ENCODE measurements around the gene HPCAL4.

HPCAL4 gene

DNA sequence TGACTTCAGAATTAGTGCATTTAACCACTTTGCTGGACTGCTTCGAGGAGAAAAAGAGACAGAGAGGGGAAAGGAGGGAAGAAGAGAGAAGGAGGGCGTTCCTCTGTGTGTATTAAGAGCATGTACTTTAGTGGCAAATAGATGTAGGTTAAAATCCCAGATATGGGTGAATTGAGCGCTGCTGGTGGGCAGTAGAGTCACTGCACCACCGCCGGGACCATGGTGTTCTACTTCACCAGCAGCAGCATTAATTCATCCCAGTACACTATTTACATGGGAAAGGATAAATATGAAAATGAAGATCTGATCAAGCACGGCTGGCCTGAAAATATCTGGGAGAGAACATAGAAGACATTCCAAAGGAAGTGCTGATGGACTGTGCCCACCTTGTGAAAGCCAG lies 26.6 kb upstream of the HPCAL4 start:
- Mint-ChIP-seq H3K27ac (no peak overlapping the region), H3K4me3 (no peak overlapping the region), H3K4me1 (no peaks in the 10 kb centered on the region), H3K9me3 (no peaks in the 10 kb centered on the region), H3K27me3 (peaks cover 31% of the 10 kb centered on the region), H3K36me3 (no peaks in the 10 kb centered on the region)
- no peak for ATAC-seq

DNA sequence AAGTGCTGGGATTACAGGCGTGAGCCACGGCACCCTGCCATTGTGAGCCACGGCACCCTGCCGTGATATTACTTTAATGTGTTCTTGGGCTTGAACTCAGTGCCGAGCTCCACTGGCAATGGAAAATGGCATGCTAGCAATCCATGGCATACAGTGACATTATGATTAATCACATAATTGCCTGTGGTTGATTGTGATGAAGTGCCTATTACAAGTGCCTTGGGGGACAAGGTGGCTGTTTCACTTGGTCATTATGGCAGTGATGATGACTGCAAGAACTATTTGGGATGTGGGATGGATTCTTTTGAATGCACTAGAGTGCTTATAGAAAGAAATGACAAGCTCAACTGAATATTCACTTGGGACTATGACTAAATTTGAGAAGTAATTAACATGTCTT lies 22.3 kb upstream of the HPCAL4 start:
- Mint-ChIP-seq H3K4me1 (no peaks in the 10 kb centered on the region), H3K4me3 (no peak overlapping the region), H3K9me3 (no peaks in the 10 kb centered on the region), H3K27ac (no peak overlapping the region), H3K27me3 (peaks cover 30% of the 10 kb centered on the region), H3K36me3 (no peaks in the 10 kb centered on the region)
- ATAC-seq = no peak

- no peaks in the 10 kb centered on the region for H3K36me3 Mint-ChIP-seq
- H3K9me3 Mint-ChIP-seq = no peaks in the 10 kb centered on the region
- no peaks in the 10 kb centered on the region for H3K4me1 Mint-ChIP-seq
- H3K4me3 Mint-ChIP-seq = no peak overlapping the region
- no peak overlapping the region for H3K27ac Mint-ChIP-seq
- ATAC-seq = no peak
- peaks cover 17% of the 10 kb centered on the region for H3K27me3 Mint-ChIP-seq
Observed at GRCh38 chr1:39711966-39712340, 20.7 kb upstream of the HPCAL4 start.

DNA sequence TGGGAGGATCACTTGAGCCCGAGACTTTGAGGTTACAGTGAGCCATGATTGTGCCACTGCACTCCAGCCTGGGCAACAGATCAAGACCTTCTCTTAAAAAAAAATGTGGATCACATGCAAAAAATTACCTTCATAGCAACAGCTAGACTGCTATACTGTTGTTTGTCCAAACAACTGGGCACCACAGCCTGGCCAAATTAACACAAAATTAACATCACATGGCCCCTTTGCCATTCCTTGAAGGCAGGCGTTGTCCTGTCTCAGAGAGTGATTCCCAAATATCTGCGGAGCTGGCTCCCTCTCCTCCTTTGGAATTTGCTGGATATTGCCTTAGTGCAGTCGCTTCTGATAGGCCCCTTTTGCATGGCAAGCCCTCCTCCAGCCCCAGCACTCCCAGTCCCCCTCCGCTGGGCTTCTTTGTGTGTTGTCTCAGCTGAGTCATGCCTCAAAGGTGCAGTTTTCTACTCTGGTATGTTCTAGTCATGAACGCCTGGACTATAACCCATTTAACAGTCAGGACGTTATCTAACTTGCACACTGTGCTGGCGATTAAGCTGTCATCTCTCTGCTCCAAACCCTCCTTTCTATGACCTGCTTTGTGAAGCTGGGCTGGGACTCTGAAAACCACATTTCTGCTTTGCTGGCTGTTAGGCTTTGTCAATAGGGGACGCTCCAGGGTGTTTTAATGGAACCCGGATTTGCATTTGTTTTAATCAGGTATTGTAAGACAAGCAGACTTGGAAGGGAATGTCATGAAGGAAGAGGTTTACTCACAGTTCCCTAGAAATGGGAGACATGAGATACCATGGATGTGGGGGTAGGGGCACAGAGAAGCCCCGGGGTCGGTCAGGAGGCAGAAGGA lies 20.1 kb upstream of the HPCAL4 start:
- Mint-ChIP-seq H3K27me3 (peaks cover 11% of the 10 kb centered on the region), H3K9me3 (no peaks in the 10 kb centered on the region), H3K36me3 (no peaks in the 10 kb centered on the region), H3K27ac (no peak overlapping the region), H3K4me1 (no peaks in the 10 kb centered on the region), H3K4me3 (no peak overlapping the region)
- ATAC-seq = no peak

GRCh38 chr1:39707506-39707905 lies 16.3 kb upstream of the HPCAL4 start:
- Mint-ChIP-seq H3K4me3 (no peak overlapping the region), H3K27me3 (no peaks in the 10 kb centered on the region), H3K36me3 (no peaks in the 10 kb centered on the region), H3K4me1 (no peaks in the 10 kb centered on the region), H3K27ac (no peak overlapping the region), H3K9me3 (no peaks in the 10 kb centered on the region)
- no peak for ATAC-seq

GRCh38 chr1:39704757-39705156 lies 13.5 kb upstream of the HPCAL4 start:
- no peak for ATAC-seq
- no peaks in the 10 kb centered on the region for H3K27me3 Mint-ChIP-seq
- H3K27ac Mint-ChIP-seq = no peak overlapping the region
- H3K4me1 Mint-ChIP-seq = no peaks in the 10 kb centered on the region
- H3K4me3 Mint-ChIP-seq = no peak overlapping the region
- H3K36me3 Mint-ChIP-seq = no peaks in the 10 kb centered on the region
- no peaks in the 10 kb centered on the region for H3K9me3 Mint-ChIP-seq

GRCh38 chr1:39701049-39701439 lies 9.8 kb upstream of the HPCAL4 start:
- Mint-ChIP-seq H3K9me3 (no peaks in the 10 kb centered on the region), H3K4me1 (no peaks in the 10 kb centered on the region), H3K4me3 (no peak overlapping the region), H3K36me3 (no peaks in the 10 kb centered on the region), H3K27ac (no peak overlapping the region), H3K27me3 (peaks cover 33% of the 10 kb centered on the region)
- no peak for ATAC-seq

DNA sequence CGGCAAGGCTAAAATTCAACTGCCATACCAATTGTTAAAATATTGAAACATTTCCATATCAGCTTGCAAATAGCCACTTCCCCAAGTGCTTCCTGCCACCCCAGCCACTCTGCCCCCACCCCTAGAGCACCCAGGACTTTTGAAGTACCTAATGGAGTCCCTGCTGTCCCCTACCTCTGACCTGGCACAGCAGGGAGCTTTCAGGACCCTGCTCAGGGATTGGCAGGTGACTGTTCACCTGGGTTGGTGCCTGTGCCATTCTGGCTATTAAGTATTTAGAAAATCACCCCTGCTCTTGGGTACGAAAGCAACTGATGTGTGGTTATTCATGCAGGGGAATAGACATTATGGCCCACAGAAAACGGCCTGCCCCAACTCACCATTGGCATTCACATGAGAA lies 9.1 kb upstream of the HPCAL4 start:
- no peak overlapping the region for H3K4me3 Mint-ChIP-seq
- no peak for ATAC-seq
- H3K9me3 Mint-ChIP-seq = no peaks in the 10 kb centered on the region
- H3K27me3 Mint-ChIP-seq = peaks cover 37% of the 10 kb centered on the region
- no peak overlapping the region for H3K27ac Mint-ChIP-seq
- H3K4me1 Mint-ChIP-seq = peaks cover 1% of the 10 kb centered on the region
- H3K36me3 Mint-ChIP-seq = no peaks in the 10 kb centered on the region

- no peak overlapping the region for H3K4me3 Mint-ChIP-seq
- H3K36me3 Mint-ChIP-seq = no peaks in the 10 kb centered on the region
- H3K27me3 Mint-ChIP-seq = peaks cover 44% of the 10 kb centered on the region
- no peak for ATAC-seq
- H3K4me1 Mint-ChIP-seq = peaks cover 6% of the 10 kb centered on the region
- no peak overlapping the region for H3K27ac Mint-ChIP-seq
- no peaks in the 10 kb centered on the region for H3K9me3 Mint-ChIP-seq
Observed at GRCh38 chr1:39699419-39699818, 8.2 kb upstream of the HPCAL4 start.

DNA sequence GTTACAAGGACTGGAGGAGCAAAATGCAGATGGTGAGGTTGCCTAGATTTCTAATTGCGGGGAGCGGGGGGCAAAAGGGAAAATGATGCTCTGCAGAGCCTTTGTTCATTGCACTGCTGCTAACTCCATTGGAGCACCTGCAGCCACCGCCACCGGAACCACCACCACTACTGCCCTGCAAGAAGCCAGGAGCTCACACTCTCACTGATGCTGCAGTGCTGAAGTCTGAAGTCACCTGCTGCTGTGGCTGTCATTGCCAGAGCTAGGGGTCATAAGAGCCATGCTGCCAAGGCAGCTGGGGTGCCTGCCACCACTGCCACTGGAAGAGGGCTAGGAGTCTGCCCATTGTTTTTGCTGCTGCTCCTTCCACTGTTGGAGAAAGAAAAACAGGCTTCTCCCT lies 7.3 kb upstream of the HPCAL4 start:
- no peak for ATAC-seq
- no peak overlapping the region for H3K27ac Mint-ChIP-seq
- H3K27me3 Mint-ChIP-seq = peaks cover 44% of the 10 kb centered on the region
- no peaks in the 10 kb centered on the region for H3K9me3 Mint-ChIP-seq
- peaks cover 6% of the 10 kb centered on the region for H3K4me1 Mint-ChIP-seq
- no peaks in the 10 kb centered on the region for H3K36me3 Mint-ChIP-seq
- no peak overlapping the region for H3K4me3 Mint-ChIP-seq

- ATAC-seq = no peak
- Mint-ChIP-seq H3K4me1 (peaks cover 12% of the 10 kb centered on the region), H3K27me3 (peaks cover 54% of the 10 kb centered on the region), H3K4me3 (no peak overlapping the region), H3K27ac (no peak overlapping the region), H3K36me3 (no peaks in the 10 kb centered on the region), H3K9me3 (no peaks in the 10 kb centered on the region)
Observed at GRCh38 chr1:39696448-39696847, 5.2 kb upstream of the HPCAL4 start.

DNA sequence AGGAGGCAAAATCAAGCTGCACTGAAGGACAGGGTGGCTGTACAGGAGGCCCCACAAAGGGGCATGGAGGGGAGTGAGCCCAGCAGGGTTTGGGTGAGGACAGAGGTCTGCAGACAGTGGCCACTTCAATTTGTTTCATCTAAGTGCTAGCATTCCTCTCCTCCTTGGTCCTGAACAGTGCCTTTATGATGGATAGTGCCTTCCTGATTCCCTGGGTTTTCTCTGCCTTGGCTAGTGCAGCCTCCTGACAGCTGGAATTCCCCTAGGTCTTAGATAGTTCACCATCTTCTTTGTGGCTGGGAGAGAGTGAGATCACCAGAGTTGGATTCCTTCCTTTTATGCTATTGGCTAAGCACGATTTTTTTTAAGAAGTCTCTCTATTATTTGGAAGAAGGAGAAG lies 3.8 kb upstream of the HPCAL4 start:
- Mint-ChIP-seq H3K27ac (no peak overlapping the region), H3K9me3 (no peaks in the 10 kb centered on the region), H3K36me3 (no peaks in the 10 kb centered on the region), H3K4me1 (peaks cover 25% of the 10 kb centered on the region), H3K27me3 (peaks cover 67% of the 10 kb centered on the region), H3K4me3 (no peak overlapping the region)
- ATAC-seq = no peak

DNA sequence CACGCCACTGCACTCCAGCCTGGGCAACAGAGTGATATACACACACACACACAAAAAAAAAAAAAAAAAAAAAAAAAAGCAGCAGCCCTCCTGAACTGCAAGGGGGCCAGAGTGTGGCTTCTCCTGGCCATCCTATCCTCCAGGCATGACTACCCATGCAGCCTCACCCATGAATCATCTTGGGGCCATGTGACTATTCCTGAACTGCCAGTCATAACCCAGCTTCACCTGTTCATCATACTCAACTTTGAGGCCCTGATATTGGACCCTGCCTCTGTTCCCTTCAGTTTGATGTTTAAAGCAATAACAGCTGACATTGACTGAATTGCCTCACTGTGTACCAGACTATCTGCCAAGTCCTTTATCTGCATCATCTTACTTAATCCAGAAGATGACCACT lies 2.8 kb upstream of the HPCAL4 start:
- no peak for ATAC-seq
- Mint-ChIP-seq H3K27ac (no peak overlapping the region), H3K4me1 (peaks cover 26% of the 10 kb centered on the region), H3K4me3 (no peak overlapping the region), H3K27me3 (peaks cover 74% of the 10 kb centered on the region), H3K9me3 (no peaks in the 10 kb centered on the region), H3K36me3 (no peaks in the 10 kb centered on the region)

- H3K9me3 Mint-ChIP-seq = no peaks in the 10 kb centered on the region
- H3K27me3 Mint-ChIP-seq = peaks cover 74% of the 10 kb centered on the region
- peaks cover 26% of the 10 kb centered on the region for H3K4me1 Mint-ChIP-seq
- H3K4me3 Mint-ChIP-seq = peak overlapping the region; percentile 71
- no peak for ATAC-seq
- no peaks in the 10 kb centered on the region for H3K36me3 Mint-ChIP-seq
- no peak overlapping the region for H3K27ac Mint-ChIP-seq
Observed at GRCh38 chr1:39692152-39693074, 1.2 kb upstream of the HPCAL4 start.

DNA sequence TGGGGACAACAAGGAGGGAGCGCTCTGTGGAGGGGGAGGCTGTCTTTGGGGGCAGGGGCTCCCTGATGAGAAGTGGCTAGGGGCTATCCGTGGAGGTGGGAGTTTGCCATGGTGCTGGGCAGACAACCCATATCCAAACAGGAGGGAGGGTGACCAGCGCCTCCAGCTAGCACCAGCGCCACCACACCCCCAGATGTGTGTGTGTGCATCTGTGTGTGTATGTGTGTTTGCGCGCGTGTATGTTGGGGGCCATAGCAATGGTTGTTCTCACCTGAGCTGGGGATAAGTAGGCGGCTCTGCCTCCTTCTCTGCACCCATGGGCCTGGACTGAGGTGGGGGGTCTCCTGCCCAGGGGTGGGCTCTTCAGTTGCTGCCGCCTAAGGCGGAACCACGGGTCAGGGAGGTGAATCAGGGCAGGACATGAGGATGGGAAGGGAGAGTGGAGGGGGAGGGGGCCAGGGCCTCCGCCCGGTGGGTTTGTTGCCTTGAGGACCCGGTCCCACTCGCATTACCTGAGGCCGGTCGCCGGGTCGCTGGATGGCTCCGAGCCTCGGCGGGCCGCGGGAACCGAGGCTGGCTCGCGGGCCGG lies 345 bp downstream of the HPCAL4 start:
- Mint-ChIP-seq H3K4me1 (peaks cover 26% of the 10 kb centered on the region), H3K9me3 (no peaks in the 10 kb centered on the region), H3K4me3 (peak overlapping the region; percentile 71), H3K27ac (peak overlapping the region; percentile 7), H3K36me3 (no peaks in the 10 kb centered on the region), H3K27me3 (peaks cover 75% of the 10 kb centered on the region)
- ATAC-seq = no peak
